AG09319 (cell line): ENCODE results near the gene ITGA11.

Experiments
- DNase-seq: peaks from one replicate; pipeline ENCODE4 v3.0.0-alpha.2; 2010; ENCODE audit warnings: low read depth; ENCODE audit errors: extremely low read depth
- CTCF ChIP-seq: IDR thresholded peaks from 2 replicates; pipeline ENCODE4 v1.5.1; 2011; ENCODE audit warnings: low read depth, mild to moderate bottlenecking, inconsistent platforms, low read length, moderate library complexity

ITGA11 gene

GRCh38 chr15:68271854-68272471 lies 160.0 kb downstream of the ITGA11 start:
- no peak for DNase-seq
- TF ChIP-seq CTCF: no peak

- no peak for TF ChIP-seq CTCF
- no peak for DNase-seq
Observed at GRCh38 chr15:68268405-68268804, 163.6 kb downstream of the ITGA11 start.

- no peak for DNase-seq
- TF ChIP-seq CTCF: no peak
Observed at GRCh38 chr15:68265674-68266073, 166.3 kb downstream of the ITGA11 start.

GRCh38 chr15:68265081-68265480 lies 166.9 kb downstream of the ITGA11 start:
- DNase-seq: no peak
- no peak for TF ChIP-seq CTCF

- DNase-seq: no peak
- TF ChIP-seq CTCF: no peak
Observed at GRCh38 chr15:68264282-68264681, 167.7 kb downstream of the ITGA11 start.

- no peak for DNase-seq
- no peak for TF ChIP-seq CTCF
Observed at GRCh38 chr15:68262514-68263356, 169.2 kb downstream of the ITGA11 start.

- DNase-seq: no peak
- no peak for TF ChIP-seq CTCF
Observed at GRCh38 chr15:68261980-68262379, 170.0 kb downstream of the ITGA11 start.
